HEK293 (cell line): ENCODE measurements around the gene PLEKHM1.

Experiments
- CTCF ChIA-PET: fragments of 350-600 bp; formaldehyde crosslinking; extraction: SDS; loops from one replicate; lab custom pipeline; 2021; ENCODE audit warnings: antibody characterized with exemption; lab: Yijun Ruan, JAX
- POLR2A ChIA-PET: fragments of 300-600 bp; formaldehyde crosslinking; extraction: SDS; loops from one replicate; lab custom pipeline; 2020; ENCODE audit warnings: antibody characterized with exemption, inconsistent platforms; lab: Yijun Ruan, JAX
- H3K27ac ChIP-seq: fragments of 200-500 bp; sonication (Bioruptor generic); 2 replicates; pipeline ENCODE4 v1.5.1; 2014; ENCODE audit warnings: low read depth, low read length, control low read depth, inconsistent platforms; ENCODE audit errors: extremely low read depth
- H3K36me3 ChIP-seq, 2 experiments: fragments of 200-500 bp in 1 of 2; sonication (Bioruptor generic) in 1 of 2; 1 replicate in 1 of 2; 2 replicates in 1 of 2; pipeline ENCODE4 v1.5.1; 2014 to 2017; ENCODE audit warnings: inconsistent platforms in 2 of 2, low read length in 2 of 2; ENCODE audit not compliant: control insufficient read depth in 2 of 2, insufficient read depth in 1 of 2
- H3K4me1 ChIP-seq: fragments of 200-500 bp; sonication (Bioruptor generic); 2 replicates; pipeline ENCODE4 v1.5.1; 2014; ENCODE audit warnings: mild to moderate bottlenecking, low read length, inconsistent platforms; ENCODE audit not compliant: control insufficient read depth, insufficient read depth
- H3K4me3 ChIP-seq: 2 replicates; pipeline ENCODE4 v1.5.1; 2011; ENCODE audit warnings: low read depth, mild to moderate bottlenecking, control low read depth, low read length, moderate library complexity
- H3K9me3 ChIP-seq: fragments of 200-500 bp; sonication (Bioruptor generic); 2 replicates; pipeline ENCODE4 v1.5.1; 2014; ENCODE audit warnings: low read depth, low read length, inconsistent platforms; ENCODE audit not compliant: control insufficient read depth, insufficient read depth
- BCL11B ChIP-seq: fragments of 450-650 bp; formaldehyde crosslinking; IDR thresholded peaks from 2 replicates; pipeline ENCODE4 v1.5.1; 2016; ENCODE audit warnings: low read depth, missing biosample characterization, missing genetic modification characterization
- FEZF1 ChIP-seq: fragments of 450-650 bp; formaldehyde crosslinking; IDR thresholded peaks from 2 replicates; pipeline ENCODE4 v1.5.1; 2016; ENCODE audit warnings: missing biosample characterization, missing genetic modification characterization
- PBX3 ChIP-seq: sonication (generic); formaldehyde crosslinking; IDR thresholded peaks from 2 replicates; pipeline ENCODE4 v1.8.1; 2022; ENCODE audit warnings: mild to moderate bottlenecking, moderate library complexity, missing genetic modification reagents
- PRDM10 ChIP-seq: fragments of 450-650 bp; formaldehyde crosslinking; IDR thresholded peaks from 2 replicates; pipeline ENCODE4 v1.5.1; 2016; ENCODE audit warnings: missing biosample characterization, missing genetic modification characterization
- SCRT1 ChIP-seq: fragments of 450-650 bp; formaldehyde crosslinking; IDR thresholded peaks from 2 replicates; pipeline ENCODE4 v1.5.1; 2016; ENCODE audit warnings: missing biosample characterization, missing genetic modification characterization, borderline replicate concordance
- ZNF10 ChIP-seq: fragments of 450-650 bp; formaldehyde crosslinking; IDR thresholded peaks from 2 replicates; pipeline ENCODE4 v1.5.1; 2017; ENCODE audit warnings: missing biosample characterization, missing genetic modification characterization
- ZNF302 ChIP-seq: fragments of 450-650 bp; formaldehyde crosslinking; IDR thresholded peaks from 2 replicates; pipeline ENCODE4 v1.5.1; 2016; ENCODE audit warnings: missing biosample characterization, missing genetic modification characterization, low read depth
- ZNF324 ChIP-seq: fragments of 450-650 bp; formaldehyde crosslinking; IDR thresholded peaks from 2 replicates; pipeline ENCODE4 v1.5.1; 2016; ENCODE audit warnings: missing biosample characterization, missing genetic modification characterization
- ZNF354C ChIP-seq: fragments of 450-650 bp; formaldehyde crosslinking; IDR thresholded peaks from 2 replicates; pipeline ENCODE4 v1.5.1; 2016; ENCODE audit warnings: missing biosample characterization, missing genetic modification characterization, low read depth, borderline replicate concordance
- ZNF398 ChIP-seq: fragments of 450-650 bp; formaldehyde crosslinking; IDR thresholded peaks from 2 replicates; pipeline ENCODE4 v1.5.1; 2017; ENCODE audit warnings: missing biosample characterization, missing genetic modification characterization
- ZNF558 ChIP-seq: fragments of 450-650 bp; formaldehyde crosslinking; IDR thresholded peaks from 2 replicates; pipeline ENCODE4 v1.5.1; 2016; ENCODE audit warnings: missing biosample characterization, missing genetic modification characterization
- ZNF560 ChIP-seq: fragments of 450-650 bp; formaldehyde crosslinking; IDR thresholded peaks from 2 replicates; pipeline ENCODE4 v1.5.1; 2017; ENCODE audit warnings: missing biosample characterization, missing genetic modification characterization, borderline replicate concordance
- ZNF626 ChIP-seq: fragments of 450-650 bp; sonication (Bioruptor Pico); formaldehyde crosslinking; IDR thresholded peaks from 2 replicates; pipeline ENCODE4 v1.5.1; 2018; ENCODE audit warnings: missing biosample characterization, missing genetic modification characterization, inconsistent platforms
- ZNF776 ChIP-seq: fragments of 450-650 bp; formaldehyde crosslinking; IDR thresholded peaks from 2 replicates; pipeline ENCODE4 v1.5.0; 2017; ENCODE audit warnings: missing biosample characterization, missing genetic modification characterization, borderline replicate concordance
- ZSCAN4 ChIP-seq: fragments of 450-650 bp; formaldehyde crosslinking; IDR thresholded peaks from 2 replicates; pipeline ENCODE4 v1.5.1; 2017; ENCODE audit warnings: missing biosample characterization, missing genetic modification characterization
- ZSCAN5A ChIP-seq: fragments of 450-650 bp; formaldehyde crosslinking; IDR thresholded peaks from 2 replicates; pipeline ENCODE4 v1.5.1; 2016; ENCODE audit warnings: missing biosample characterization, missing genetic modification characterization
- TF ChIP-seq, protein P1 (sequence below): fragments of 450-650 bp; formaldehyde crosslinking; IDR thresholded peaks from 2 replicates; pipeline ENCODE4 v1.5.1; 2016; ENCODE audit warnings: missing biosample characterization, missing genetic modification characterization
- TF ChIP-seq, protein P2 (sequence below): fragments of 450-650 bp; formaldehyde crosslinking; IDR thresholded peaks from 2 replicates; pipeline ENCODE4; 2016; ENCODE audit warnings: missing biosample characterization, missing genetic modification characterization
- TF ChIP-seq, protein P3 (sequence below): fragments of 450-650 bp; formaldehyde crosslinking; IDR thresholded peaks from 2 replicates; pipeline ENCODE4 v1.5.1; 2016; ENCODE audit warnings: missing biosample characterization, missing genetic modification characterization, borderline replicate concordance

Gene PLEKHM1

GRCh38 chr17:45414990-45415881, 75.3 kb downstream of the PLEKHM1 start:
- H3K27ac ChIP-seq: no peak overlapping the region
- ChIA-PET POLR2A (interaction anchor here (0.5 to 0.7 kb wide), 2 partner anchors 10 to 281 kb away, joined by 3 to 4 read pairs; no protein-coding TSS in a partner anchor), CTCF (interaction anchor here (0.6 to 3.5 kb wide), 5 partner anchors 10 to 280 kb away, joined by 3 to 15 read pairs (median 3); partner anchors contain the start of gene ACBD4)
- H3K4me1 ChIP-seq: peaks cover 2% of the 10 kb centered on the region; the same call in 1 of the 2 replicates
- H3K4me3 ChIP-seq: no peak overlapping the region
- no peaks in the 10 kb centered on the region for H3K9me3 ChIP-seq
- no peaks in the 10 kb centered on the region; a peak in 1 of 3 replicates for H3K36me3 ChIP-seq
- TF ChIP-seq ZNF560 (tag by site-specific recombination) (no peak), BCL11B (tag by site-specific recombination) (no peak), ZNF324 (no peak), ZNF10 (tag by site-specific recombination) (no peak), ZSCAN5A (tag by site-specific recombination) (no peak), PRDM10 (tag by site-specific recombination) (no peak), ZNF558 (tag by site-specific recombination) (no peak), ZNF302 (tag by site-specific recombination) (no peak), ZNF398 (tag by site-specific recombination) (no peak), PBX3 (no peak), ZSCAN4 (tag by site-specific recombination) (no peak), ZNF626 (tag by site-specific recombination) (no peak), ZNF776 (tag by site-specific recombination) (no peak), ZNF354C (tag by site-specific recombination) (no peak), SCRT1 (tag by site-specific recombination) (no peak), FEZF1 (tag by site-specific recombination) (no peak)
- TF ChIP-seq, protein P1, sequence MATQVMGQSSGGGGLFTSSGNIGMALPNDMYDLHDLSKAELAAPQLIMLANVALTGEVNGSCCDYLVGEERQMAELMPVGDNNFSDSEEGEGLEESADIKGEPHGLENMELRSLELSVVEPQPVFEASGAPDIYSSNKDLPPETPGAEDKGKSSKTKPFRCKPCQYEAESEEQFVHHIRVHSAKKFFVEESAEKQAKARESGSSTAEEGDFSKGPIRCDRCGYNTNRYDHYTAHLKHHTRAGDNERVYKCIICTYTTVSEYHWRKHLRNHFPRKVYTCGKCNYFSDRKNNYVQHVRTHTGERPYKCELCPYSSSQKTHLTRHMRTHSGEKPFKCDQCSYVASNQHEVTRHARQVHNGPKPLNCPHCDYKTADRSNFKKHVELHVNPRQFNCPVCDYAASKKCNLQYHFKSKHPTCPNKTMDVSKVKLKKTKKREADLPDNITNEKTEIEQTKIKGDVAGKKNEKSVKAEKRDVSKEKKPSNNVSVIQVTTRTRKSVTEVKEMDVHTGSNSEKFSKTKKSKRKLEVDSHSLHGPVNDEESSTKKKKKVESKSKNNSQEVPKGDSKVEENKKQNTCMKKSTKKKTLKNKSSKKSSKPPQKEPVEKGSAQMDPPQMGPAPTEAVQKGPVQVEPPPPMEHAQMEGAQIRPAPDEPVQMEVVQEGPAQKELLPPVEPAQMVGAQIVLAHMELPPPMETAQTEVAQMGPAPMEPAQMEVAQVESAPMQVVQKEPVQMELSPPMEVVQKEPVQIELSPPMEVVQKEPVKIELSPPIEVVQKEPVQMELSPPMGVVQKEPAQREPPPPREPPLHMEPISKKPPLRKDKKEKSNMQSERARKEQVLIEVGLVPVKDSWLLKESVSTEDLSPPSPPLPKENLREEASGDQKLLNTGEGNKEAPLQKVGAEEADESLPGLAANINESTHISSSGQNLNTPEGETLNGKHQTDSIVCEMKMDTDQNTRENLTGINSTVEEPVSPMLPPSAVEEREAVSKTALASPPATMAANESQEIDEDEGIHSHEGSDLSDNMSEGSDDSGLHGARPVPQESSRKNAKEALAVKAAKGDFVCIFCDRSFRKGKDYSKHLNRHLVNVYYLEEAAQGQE (tag by site-specific recombination): no peak
- TF ChIP-seq, protein P2, sequence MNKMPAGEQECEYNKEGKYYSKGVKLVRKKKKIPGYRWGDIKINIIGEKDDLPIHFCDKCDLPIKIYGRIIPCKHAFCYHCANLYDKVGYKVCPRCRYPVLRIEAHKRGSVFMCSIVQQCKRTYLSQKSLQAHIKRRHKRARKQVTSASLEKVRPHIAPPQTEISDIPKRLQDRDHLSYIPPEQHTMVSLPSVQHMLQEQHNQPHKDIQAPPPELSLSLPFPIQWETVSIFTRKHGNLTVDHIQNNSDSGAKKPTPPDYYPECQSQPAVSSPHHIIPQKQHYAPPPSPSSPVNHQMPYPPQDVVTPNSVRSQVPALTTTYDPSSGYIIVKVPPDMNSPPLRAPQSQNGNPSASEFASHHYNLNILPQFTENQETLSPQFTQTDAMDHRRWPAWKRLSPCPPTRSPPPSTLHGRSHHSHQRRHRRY (tag by site-specific recombination): no peak
- TF ChIP-seq, protein P3, sequence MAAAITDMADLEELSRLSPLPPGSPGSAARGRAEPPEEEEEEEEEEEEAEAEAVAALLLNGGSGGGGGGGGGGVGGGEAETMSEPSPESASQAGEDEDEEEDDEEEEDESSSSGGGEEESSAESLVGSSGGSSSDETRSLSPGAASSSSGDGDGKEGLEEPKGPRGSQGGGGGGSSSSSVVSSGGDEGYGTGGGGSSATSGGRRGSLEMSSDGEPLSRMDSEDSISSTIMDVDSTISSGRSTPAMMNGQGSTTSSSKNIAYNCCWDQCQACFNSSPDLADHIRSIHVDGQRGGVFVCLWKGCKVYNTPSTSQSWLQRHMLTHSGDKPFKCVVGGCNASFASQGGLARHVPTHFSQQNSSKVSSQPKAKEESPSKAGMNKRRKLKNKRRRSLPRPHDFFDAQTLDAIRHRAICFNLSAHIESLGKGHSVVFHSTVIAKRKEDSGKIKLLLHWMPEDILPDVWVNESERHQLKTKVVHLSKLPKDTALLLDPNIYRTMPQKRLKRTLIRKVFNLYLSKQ (tag by site-specific recombination): no peak
